Stimulated activated CD4-positive, alpha-beta T cell treated with anti-CD3 and anti-CD28 coated beads, Interleukin-1b, Interleukin-23, amount 100 ng/mL, for 4 hours (primary cell): Measurements from ENCODE around the gene HERC2.
"Not testable (repeated sequence)": the region's sequence is repeated elsewhere in the genome, so short reads cannot be mapped to it uniquely, and the experiment has no call there.

ENCODE experiments used
- DNase-seq, 2 donors: peaks; one replicate each; pipeline ENCODE4 v3.0.0-alpha.2; 2020; ENCODE audit warnings: low read depth in 2 of 2

Gene HERC2

GRCh38 chr15:28181366-28181765 lies 140.6 kb downstream of the HERC2 start:
- no peak for DNase-seq

GRCh38 chr15:28179270-28179669 lies 142.7 kb downstream of the HERC2 start:
- DNase-seq: no peak

- no peak for DNase-seq
These were observed 143.3 kb downstream of the HERC2 start for GRCh38 chr15:28178727-28179126.

- no peak for DNase-seq
These were observed 143.7 kb downstream of the HERC2 start for GRCh38 chr15:28178290-28178689.

- no peak for DNase-seq
These were observed 152.6 kb downstream of the HERC2 start for GRCh38 chr15:28169366-28169765.

- not testable (repeated sequence) for DNase-seq
These were observed 153.4 kb downstream of the HERC2 start for GRCh38 chr15:28168405-28169121.

GRCh38 chr15:28167042-28167441 lies 154.9 kb downstream of the HERC2 start:
- no peak for DNase-seq

GRCh38 chr15:28165791-28166190 lies 156.2 kb downstream of the HERC2 start:
- DNase-seq: no peak

- no peak for DNase-seq
These were observed 157.1 kb downstream of the HERC2 start for GRCh38 chr15:28164876-28165275.

GRCh38 chr15:28154283-28154682 lies 167.7 kb downstream of the HERC2 start:
- DNase-seq: no peak

- DNase-seq: no peak
These were observed 168.4 kb downstream of the HERC2 start for GRCh38 chr15:28153492-28154119.

- DNase-seq: not testable (repeated sequence)
These were observed 169.4 kb downstream of the HERC2 start for GRCh38 chr15:28152538-28152923.

- DNase-seq: not testable (repeated sequence)
These were observed 170.0 kb downstream of the HERC2 start for GRCh38 chr15:28151864-28152537.

- no peak for DNase-seq
These were observed 174.2 kb downstream of the HERC2 start for GRCh38 chr15:28147801-28148200.

GRCh38 chr15:28145419-28145818 lies 176.6 kb downstream of the HERC2 start:
- DNase-seq: not testable (repeated sequence)

- DNase-seq: no peak
These were observed 181.9 kb downstream of the HERC2 start for GRCh38 chr15:28140062-28140461.

- DNase-seq: not testable (repeated sequence)
These were observed 184.5 kb downstream of the HERC2 start for GRCh38 chr15:28137408-28138039.

- DNase-seq: not testable (repeated sequence)
These were observed 185.6 kb downstream of the HERC2 start for GRCh38 chr15:28136236-28136904.

- DNase-seq: no peak
These were observed 188.7 kb downstream of the HERC2 start for GRCh38 chr15:28133281-28133680.

GRCh38 chr15:28132524-28133275 lies 189.3 kb downstream of the HERC2 start:
- DNase-seq: no peak

- DNase-seq: no peak
These were observed 190.0 kb downstream of the HERC2 start for GRCh38 chr15:28131946-28132345.
